ENCODE results near the gene RIPOR2.

The RIPOR2 gene

GRCh38 chr6:24898676-24899075 lies 37.1 kb downstream of the RIPOR2 start:
- no peaks in the 10 kb centered on the region for H3K36me3 ChIP-seq (ENCODE audit: control insufficient read depth in 2 of 2, insufficient read depth in 1 of 2, low read length in 2 of 2)
- no peaks in the 10 kb centered on the region for H3K9me3 ChIP-seq (ENCODE audit: control insufficient read depth, insufficient read depth, low read depth, low read length)
- ChIA-PET CTCF (interaction anchor here (0.6 to 1.5 kb wide), 6 partner anchors 27 to 1093 kb away, joined by 3 to 5 read pairs (median 4); no protein-coding TSS in a partner anchor), POLR2A (no interaction called here)
- H3K4me1 ChIP-seq (ENCODE audit: control insufficient read depth, insufficient read depth, low read length), result no peaks in the 10 kb centered on the region
- TF ChIP-seq ZNF645 (tag by site-specific recombination; IDR thresholded peaks at IDR 0.05) (no peak), ZNF544 (tag by site-specific recombination; IDR thresholded peaks at IDR 0.05) (no peak), ZNF221 (tag by site-specific recombination; IDR thresholded peaks at IDR 0.05; ENCODE audit: borderline replicate concordance) (no peak), ZNF670 (tag by site-specific recombination; IDR thresholded peaks at IDR 0.05; ENCODE audit: low read depth) (no peak), EGR2 (tag by site-specific recombination; IDR thresholded peaks at IDR 0.05; ENCODE audit: low read depth) (no peak), ZNF341 (tag by site-specific recombination; IDR thresholded peaks at IDR 0.05; ENCODE audit: low read depth) (no peak), FEZF1 (tag by site-specific recombination; IDR thresholded peaks at IDR 0.05) (no peak)
- H3K27ac ChIP-seq (ENCODE audit: extremely low read depth, low read depth, low read length), result no peak overlapping the region
- H3K4me3 ChIP-seq (ENCODE audit: low read depth, low read length), result no peak overlapping the region

- ChIA-PET CTCF (no interaction called here), POLR2A (no interaction called here)
- Histone ChIP-seq H3K27ac (ENCODE audit: extremely low read depth, low read depth, low read length) (no peak overlapping the region), H3K9me3 (ENCODE audit: control insufficient read depth, insufficient read depth, low read depth, low read length) (no peaks in the 10 kb centered on the region), H3K36me3 (ENCODE audit: control insufficient read depth in 2 of 2, insufficient read depth in 1 of 2, low read length in 2 of 2) (no peaks in the 10 kb centered on the region), H3K4me3 (ENCODE audit: low read depth, low read length) (no peak overlapping the region), H3K4me1 (ENCODE audit: control insufficient read depth, insufficient read depth, low read length) (no peaks in the 10 kb centered on the region)
- no peak for TF ChIP-seq ZFHX2 (tag by site-specific recombination; conservative IDR thresholded peaks at IDR 0.05)
- TF ChIP-seq PRDM1 (tag by site-specific recombination; IDR thresholded peaks at IDR 0.05), result no peak
- no peak for TF ChIP-seq KLF17 (tag by site-specific recombination; IDR thresholded peaks at IDR 0.05)
- TF ChIP-seq MYNN (tag by site-specific recombination; IDR thresholded peaks at IDR 0.05; ENCODE audit: borderline replicate concordance), result no peak
- no peak for TF ChIP-seq OVOL3 (tag by site-specific recombination; IDR thresholded peaks at IDR 0.05)
- TF ChIP-seq SETDB1 (IDR thresholded peaks at IDR 0.05; ENCODE audit: insufficient read length, low read length), result no peak
- TF ChIP-seq, protein P1, sequence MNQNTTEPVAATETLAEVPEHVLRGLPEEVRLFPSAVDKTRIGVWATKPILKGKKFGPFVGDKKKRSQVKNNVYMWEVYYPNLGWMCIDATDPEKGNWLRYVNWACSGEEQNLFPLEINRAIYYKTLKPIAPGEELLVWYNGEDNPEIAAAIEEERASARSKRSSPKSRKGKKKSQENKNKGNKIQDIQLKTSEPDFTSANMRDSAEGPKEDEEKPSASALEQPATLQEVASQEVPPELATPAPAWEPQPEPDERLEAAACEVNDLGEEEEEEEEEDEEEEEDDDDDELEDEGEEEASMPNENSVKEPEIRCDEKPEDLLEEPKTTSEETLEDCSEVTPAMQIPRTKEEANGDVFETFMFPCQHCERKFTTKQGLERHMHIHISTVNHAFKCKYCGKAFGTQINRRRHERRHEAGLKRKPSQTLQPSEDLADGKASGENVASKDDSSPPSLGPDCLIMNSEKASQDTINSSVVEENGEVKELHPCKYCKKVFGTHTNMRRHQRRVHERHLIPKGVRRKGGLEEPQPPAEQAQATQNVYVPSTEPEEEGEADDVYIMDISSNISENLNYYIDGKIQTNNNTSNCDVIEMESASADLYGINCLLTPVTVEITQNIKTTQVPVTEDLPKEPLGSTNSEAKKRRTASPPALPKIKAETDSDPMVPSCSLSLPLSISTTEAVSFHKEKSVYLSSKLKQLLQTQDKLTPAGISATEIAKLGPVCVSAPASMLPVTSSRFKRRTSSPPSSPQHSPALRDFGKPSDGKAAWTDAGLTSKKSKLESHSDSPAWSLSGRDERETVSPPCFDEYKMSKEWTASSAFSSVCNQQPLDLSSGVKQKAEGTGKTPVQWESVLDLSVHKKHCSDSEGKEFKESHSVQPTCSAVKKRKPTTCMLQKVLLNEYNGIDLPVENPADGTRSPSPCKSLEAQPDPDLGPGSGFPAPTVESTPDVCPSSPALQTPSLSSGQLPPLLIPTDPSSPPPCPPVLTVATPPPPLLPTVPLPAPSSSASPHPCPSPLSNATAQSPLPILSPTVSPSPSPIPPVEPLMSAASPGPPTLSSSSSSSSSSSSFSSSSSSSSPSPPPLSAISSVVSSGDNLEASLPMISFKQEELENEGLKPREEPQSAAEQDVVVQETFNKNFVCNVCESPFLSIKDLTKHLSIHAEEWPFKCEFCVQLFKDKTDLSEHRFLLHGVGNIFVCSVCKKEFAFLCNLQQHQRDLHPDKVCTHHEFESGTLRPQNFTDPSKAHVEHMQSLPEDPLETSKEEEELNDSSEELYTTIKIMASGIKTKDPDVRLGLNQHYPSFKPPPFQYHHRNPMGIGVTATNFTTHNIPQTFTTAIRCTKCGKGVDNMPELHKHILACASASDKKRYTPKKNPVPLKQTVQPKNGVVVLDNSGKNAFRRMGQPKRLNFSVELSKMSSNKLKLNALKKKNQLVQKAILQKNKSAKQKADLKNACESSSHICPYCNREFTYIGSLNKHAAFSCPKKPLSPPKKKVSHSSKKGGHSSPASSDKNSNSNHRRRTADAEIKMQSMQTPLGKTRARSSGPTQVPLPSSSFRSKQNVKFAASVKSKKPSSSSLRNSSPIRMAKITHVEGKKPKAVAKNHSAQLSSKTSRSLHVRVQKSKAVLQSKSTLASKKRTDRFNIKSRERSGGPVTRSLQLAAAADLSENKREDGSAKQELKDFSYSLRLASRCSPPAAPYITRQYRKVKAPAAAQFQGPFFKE (tag by site-specific recombination; IDR thresholded peaks at IDR 0.05; ENCODE audit: borderline replicate concordance), result no peak
- no peak for TF ChIP-seq ZNF660 (tag by site-specific recombination; IDR thresholded peaks at IDR 0.05)
- TF ChIP-seq ZNF623 (tag by site-specific recombination; IDR thresholded peaks at IDR 0.05), result no peak
- TF ChIP-seq ZNF548 (tag by site-specific recombination; IDR thresholded peaks at IDR 0.05), result no peak
- TF ChIP-seq ZNF362 (tag by site-specific recombination; IDR thresholded peaks at IDR 0.05), result no peak
- TF ChIP-seq ZNF133 (tag by site-specific recombination; IDR thresholded peaks at IDR 0.05), result no peak
- TF ChIP-seq ZNF555 (tag by site-specific recombination; conservative IDR thresholded peaks at IDR 0.05), result no peak
- no peak for TF ChIP-seq ZNF544 (tag by site-specific recombination; IDR thresholded peaks at IDR 0.05)
- no peak for TF ChIP-seq ZNF416 (tag by site-specific recombination; IDR thresholded peaks at IDR 0.05)
- no peak for TF ChIP-seq ZNF184 (tag by site-specific recombination; IDR thresholded peaks at IDR 0.05)
- TF ChIP-seq ZNF121 (tag by site-specific recombination; IDR thresholded peaks at IDR 0.05), result no peak
- TF ChIP-seq, protein P2, sequence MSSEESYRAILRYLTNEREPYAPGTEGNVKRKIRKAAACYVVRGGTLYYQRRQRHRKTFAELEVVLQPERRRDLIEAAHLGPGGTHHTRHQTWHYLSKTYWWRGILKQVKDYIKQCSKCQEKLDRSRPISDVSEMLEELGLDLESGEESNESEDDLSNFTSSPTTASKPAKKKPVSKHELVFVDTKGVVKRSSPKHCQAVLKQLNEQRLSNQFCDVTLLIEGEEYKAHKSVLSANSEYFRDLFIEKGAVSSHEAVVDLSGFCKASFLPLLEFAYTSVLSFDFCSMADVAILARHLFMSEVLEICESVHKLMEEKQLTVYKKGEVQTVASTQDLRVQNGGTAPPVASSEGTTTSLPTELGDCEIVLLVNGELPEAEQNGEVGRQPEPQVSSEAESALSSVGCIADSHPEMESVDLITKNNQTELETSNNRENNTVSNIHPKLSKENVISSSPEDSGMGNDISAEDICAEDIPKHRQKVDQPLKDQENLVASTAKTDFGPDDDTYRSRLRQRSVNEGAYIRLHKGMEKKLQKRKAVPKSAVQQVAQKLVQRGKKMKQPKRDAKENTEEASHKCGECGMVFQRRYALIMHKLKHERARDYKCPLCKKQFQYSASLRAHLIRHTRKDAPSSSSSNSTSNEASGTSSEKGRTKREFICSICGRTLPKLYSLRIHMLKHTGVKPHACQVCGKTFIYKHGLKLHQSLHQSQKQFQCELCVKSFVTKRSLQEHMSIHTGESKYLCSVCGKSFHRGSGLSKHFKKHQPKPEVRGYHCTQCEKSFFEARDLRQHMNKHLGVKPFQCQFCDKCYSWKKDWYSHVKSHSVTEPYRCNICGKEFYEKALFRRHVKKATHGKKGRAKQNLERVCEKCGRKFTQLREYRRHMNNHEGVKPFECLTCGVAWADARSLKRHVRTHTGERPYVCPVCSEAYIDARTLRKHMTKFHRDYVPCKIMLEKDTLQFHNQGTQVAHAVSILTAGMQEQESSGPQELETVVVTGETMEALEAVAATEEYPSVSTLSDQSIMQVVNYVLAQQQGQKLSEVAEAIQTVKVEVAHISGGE (tag by site-specific recombination; conservative IDR thresholded peaks at IDR 0.05; ENCODE audit: low read depth), result no peak
These were observed 38.6 kb downstream of the RIPOR2 start for GRCh38 chr6:24897186-24897585.

Measured in HEK293 (cell line).